Neural progenitor cell (in vitro differentiated cells): ENCODE measurements around the gene SLC7A7. TPM values are rescaled to one million over a fixed set of nuclear protein-coding genes. Genes with fewer than 3 reads are reported as not detected.
A peak's percentile ranks its signal among the peaks of the same experiment; 100 is the strongest.

Experiments
- DNase-seq: peaks from one replicate; pipeline ENCODE4 v3.0.0-alpha.2; 2016; ENCODE audit warnings: low spot score
- H2AFZ ChIP-seq: fragments of 200-600 bp; sonication (generic); replicated peaks from 2 replicates; pipeline ENCODE4 v1.6.1; 2016; ENCODE audit warnings: antibody characterized with exemption
- H3F3A ChIP-seq: fragments of 200-600 bp; sonication (generic); 2 replicates; pipeline ENCODE4 v1.6.1; 2016; ENCODE audit warnings: antibody characterized with exemption, low read depth
- H3K27ac ChIP-seq: fragments of 200-600 bp; sonication (generic); 2 replicates; pipeline ENCODE4 v1.5.1; 2016; ENCODE audit warnings: mild to moderate bottlenecking
- H3K27me3 ChIP-seq: fragments of 200-600 bp; sonication (generic); 2 replicates; pipeline ENCODE4 v1.6.1; 2016; ENCODE audit warnings: mild to moderate bottlenecking, moderate library complexity
- H3K36me3 ChIP-seq: fragments of 200-600 bp; sonication (generic); 2 replicates; pipeline ENCODE4 v1.5.1; 2016
- H3K4me1 ChIP-seq: fragments of 200-600 bp; sonication (generic); 2 replicates; pipeline ENCODE4 v1.6.1; 2016; ENCODE audit warnings: mixed run types
- H3K4me2 ChIP-seq: fragments of 200-600 bp; sonication (generic); 2 replicates; pipeline ENCODE4 v1.6.1; 2016
- H3K4me3 ChIP-seq: fragments of 200-600 bp; sonication (generic); 2 replicates; pipeline ENCODE4 v1.5.1; 2016
- H3K79me2 ChIP-seq: fragments of 200-600 bp; sonication (generic); 2 replicates; pipeline ENCODE4 v1.6.1; 2016; ENCODE audit warnings: low read depth
- H3K9ac ChIP-seq: fragments of 200-600 bp; sonication (generic); 2 replicates; pipeline ENCODE4 v1.6.1; 2016
- H3K9me3 ChIP-seq: fragments of 200-600 bp; sonication (generic); 2 replicates; pipeline ENCODE4 v1.5.1; 2016; ENCODE audit warnings: low read depth
- H4K20me1 ChIP-seq: fragments of 200-600 bp; sonication (generic); 2 replicates; pipeline ENCODE4 v1.6.1; 2016; ENCODE audit warnings: low read depth
- H3K27ac Mint-ChIP-seq: 3 replicates; pipeline ENCODE4 v1.8.0; 2021; ENCODE audit warnings: mixed read lengths
- H3K27me3 Mint-ChIP-seq: 2 replicates; pipeline ENCODE4 v1.8.0; 2022; ENCODE audit warnings: low read depth, mild to moderate bottlenecking, inconsistent platforms, moderate library complexity, mixed read lengths; ENCODE audit not compliant: insufficient read depth
- H3K36me3 Mint-ChIP-seq: 3 replicates; pipeline ENCODE4 v1.8.0; 2021; ENCODE audit warnings: mixed read lengths
- H3K4me1 Mint-ChIP-seq: 3 replicates; pipeline ENCODE4 v1.8.0; 2021; ENCODE audit warnings: mixed read lengths
- H3K4me3 Mint-ChIP-seq: 3 replicates; pipeline ENCODE4 v1.8.0; 2021; ENCODE audit warnings: mild to moderate bottlenecking, moderate library complexity, mixed read lengths
- H3K9me3 Mint-ChIP-seq: 3 replicates; pipeline ENCODE4 v1.8.0; 2020; ENCODE audit warnings: mixed read lengths
- EZH2 ChIP-seq: fragments of 200-600 bp; sonication (generic); IDR thresholded peaks from 2 replicates; pipeline ENCODE4 v1.6.1; 2017; ENCODE audit warnings: antibody characterized with exemption, mild to moderate bottlenecking, moderate library complexity
- EZH2phosphoT487 ChIP-seq: fragments of 200-600 bp; sonication (generic); IDR thresholded peaks from 2 replicates; pipeline ENCODE4 v1.6.1; 2017; ENCODE audit warnings: antibody characterized with exemption
- total RNA-seq: library from RNA; depleted of rRNA; stranded (reverse); fragments of >200 nt; gene quantifications from 2 replicates; pipeline ENCODE4 v1.2.3, GENCODE V29; 2015; ENCODE audit warnings: low replicate concordance
- TF ChIP-seq, protein P1 (sequence below): fragments of 200-600 bp; sonication (generic); IDR thresholded peaks from 2 replicates; pipeline ENCODE4 v1.5.1; 2017; ENCODE audit warnings: antibody characterized with exemption, mild to moderate bottlenecking

Gene SLC7A7
- total RNA-seq, 1 donor from 2014 or later, result 5.6 TPM

GRCh38 chr14:22791301-22791700 is 23.9 kb downstream of the SLC7A7 start:
- H3F3A ChIP-seq, result no peaks in the 10 kb centered on the region
- H3K9me3 ChIP-seq, result no peaks in the 10 kb centered on the region
- no peaks in the 10 kb centered on the region for H3K27me3 ChIP-seq
- no peaks in the 10 kb centered on the region for H3K79me2 ChIP-seq
- peaks cover 6% of the 10 kb centered on the region for H3K27me3 Mint-ChIP-seq
- DNase-seq, result no peak
- H3K4me1 ChIP-seq, result no peaks in the 10 kb centered on the region
- no peaks in the 10 kb centered on the region for H3K9me3 Mint-ChIP-seq
- no peak overlapping the region for H3K27ac Mint-ChIP-seq
- TF ChIP-seq EZH2, result no peak
- no peak overlapping the region for H3K4me2 ChIP-seq
- no peak overlapping the region for H3K27ac ChIP-seq
- H2AFZ ChIP-seq, result no peak overlapping the region
- H4K20me1 ChIP-seq, result no peaks in the 10 kb centered on the region
- no peaks in the 10 kb centered on the region for H3K36me3 ChIP-seq
- no peak overlapping the region for H3K9ac ChIP-seq
- no peaks in the 10 kb centered on the region for H3K36me3 Mint-ChIP-seq
- no peaks in the 10 kb centered on the region for H3K4me1 Mint-ChIP-seq
- no peak overlapping the region for H3K4me3 ChIP-seq
- H3K4me3 Mint-ChIP-seq, result no peak overlapping the region

- H3K36me3 Mint-ChIP-seq, result no peaks in the 10 kb centered on the region
- Histone ChIP-seq H3K79me2 (no peaks in the 10 kb centered on the region), H3F3A (no peaks in the 10 kb centered on the region), H3K36me3 (no peaks in the 10 kb centered on the region), H3K4me3 (no peak overlapping the region), H2AFZ (no peak overlapping the region), H3K27ac (no peak overlapping the region), H3K4me2 (no peak overlapping the region), H3K9ac (no peak overlapping the region), H3K9me3 (no peaks in the 10 kb centered on the region), H4K20me1 (no peaks in the 10 kb centered on the region), H3K4me1 (no peaks in the 10 kb centered on the region), H3K27me3 (no peaks in the 10 kb centered on the region)
- TF ChIP-seq EZH2phosphoT487 (no peak), EZH2 (no peak)
- TF ChIP-seq, protein P1, sequence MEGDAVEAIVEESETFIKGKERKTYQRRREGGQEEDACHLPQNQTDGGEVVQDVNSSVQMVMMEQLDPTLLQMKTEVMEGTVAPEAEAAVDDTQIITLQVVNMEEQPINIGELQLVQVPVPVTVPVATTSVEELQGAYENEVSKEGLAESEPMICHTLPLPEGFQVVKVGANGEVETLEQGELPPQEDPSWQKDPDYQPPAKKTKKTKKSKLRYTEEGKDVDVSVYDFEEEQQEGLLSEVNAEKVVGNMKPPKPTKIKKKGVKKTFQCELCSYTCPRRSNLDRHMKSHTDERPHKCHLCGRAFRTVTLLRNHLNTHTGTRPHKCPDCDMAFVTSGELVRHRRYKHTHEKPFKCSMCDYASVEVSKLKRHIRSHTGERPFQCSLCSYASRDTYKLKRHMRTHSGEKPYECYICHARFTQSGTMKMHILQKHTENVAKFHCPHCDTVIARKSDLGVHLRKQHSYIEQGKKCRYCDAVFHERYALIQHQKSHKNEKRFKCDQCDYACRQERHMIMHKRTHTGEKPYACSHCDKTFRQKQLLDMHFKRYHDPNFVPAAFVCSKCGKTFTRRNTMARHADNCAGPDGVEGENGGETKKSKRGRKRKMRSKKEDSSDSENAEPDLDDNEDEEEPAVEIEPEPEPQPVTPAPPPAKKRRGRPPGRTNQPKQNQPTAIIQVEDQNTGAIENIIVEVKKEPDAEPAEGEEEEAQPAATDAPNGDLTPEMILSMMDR, result no peak
- H3K4me1 Mint-ChIP-seq, result peaks cover under 1% of the 10 kb centered on the region
- H3K4me3 Mint-ChIP-seq, result no peak overlapping the region
- H3K9me3 Mint-ChIP-seq, result no peaks in the 10 kb centered on the region
- H3K27me3 Mint-ChIP-seq, result no peaks in the 10 kb centered on the region
- H3K27ac Mint-ChIP-seq, result no peak overlapping the region
- DNase-seq, result no peak
Measured at GRCh38 chr14:22786685-22787084, 28.6 kb downstream of the SLC7A7 start.

DNA sequence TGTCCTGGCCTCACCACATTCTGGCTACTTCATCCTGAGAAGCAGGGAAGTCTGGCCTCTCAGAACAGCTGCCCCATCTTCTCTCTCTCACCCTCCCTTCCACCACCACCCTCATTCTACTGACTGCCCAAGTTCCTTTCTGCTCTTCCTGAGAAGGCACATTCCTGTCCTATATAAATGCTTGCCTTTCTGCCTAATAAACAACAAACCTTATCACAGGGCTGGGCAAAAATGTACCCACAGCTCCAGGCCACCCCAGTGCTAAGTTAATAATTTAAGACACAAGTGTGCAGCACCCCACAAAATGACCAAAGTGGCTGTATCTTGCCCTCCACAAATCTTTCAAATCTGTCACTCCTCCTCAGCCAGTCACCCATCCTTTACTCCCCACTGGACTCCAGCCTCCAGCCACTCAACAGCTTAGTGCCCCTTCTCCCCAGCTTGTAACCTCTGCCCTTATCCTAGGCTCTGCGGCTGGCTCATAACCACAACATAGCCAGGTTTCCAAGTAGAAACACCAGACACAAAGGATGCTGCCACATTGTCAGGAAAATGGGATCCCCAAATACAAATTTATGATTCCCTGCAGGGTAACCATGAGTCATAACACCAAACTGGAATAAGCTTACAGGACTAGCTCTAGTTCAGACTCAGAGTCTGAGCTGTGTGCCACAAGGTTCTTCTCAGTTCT is 33.8 kb downstream of the SLC7A7 start:
- Histone ChIP-seq H3K9ac (no peak overlapping the region), H4K20me1 (no peaks in the 10 kb centered on the region), H2AFZ (no peak overlapping the region), H3K4me1 (no peaks in the 10 kb centered on the region), H3K9me3 (no peaks in the 10 kb centered on the region), H3K27me3 (no peaks in the 10 kb centered on the region), H3F3A (no peaks in the 10 kb centered on the region), H3K4me2 (no peak overlapping the region), H3K36me3 (no peaks in the 10 kb centered on the region), H3K27ac (no peak overlapping the region), H3K4me3 (no peak overlapping the region), H3K79me2 (no peaks in the 10 kb centered on the region)
- Mint-ChIP-seq H3K4me3 (no peak overlapping the region), H3K9me3 (no peaks in the 10 kb centered on the region), H3K27me3 (peaks cover 2% of the 10 kb centered on the region), H3K27ac (peak overlapping the region; percentile 3), H3K4me1 (peaks cover 14% of the 10 kb centered on the region), H3K36me3 (no peaks in the 10 kb centered on the region)
- TF ChIP-seq EZH2 (no peak), EZH2phosphoT487 (no peak)
- TF ChIP-seq, protein P1, result no peak
- DNase-seq, result no peak

DNA sequence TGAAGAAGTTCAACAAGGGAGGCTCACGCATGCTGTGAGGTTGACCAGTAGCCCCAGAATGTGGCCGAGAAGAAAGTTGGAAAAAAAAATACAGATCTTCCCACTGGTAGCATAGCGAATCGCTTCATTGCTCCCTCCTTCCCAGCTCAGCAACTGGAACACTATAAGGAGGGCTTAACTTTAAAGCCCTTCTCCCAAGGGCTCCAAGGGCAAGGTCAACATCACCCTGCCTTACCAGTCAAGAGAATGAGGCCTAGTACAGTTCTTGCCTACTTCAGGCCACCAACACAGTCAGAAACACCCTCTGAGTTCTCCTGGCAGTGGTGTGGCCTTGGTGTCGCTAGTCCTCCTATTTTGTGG is 34.3 kb downstream of the SLC7A7 start:
- H3K4me1 ChIP-seq, result no peaks in the 10 kb centered on the region
- H3K27me3 ChIP-seq, result no peaks in the 10 kb centered on the region
- H3F3A ChIP-seq, result no peaks in the 10 kb centered on the region
- H3K27ac ChIP-seq, result no peak overlapping the region
- Mint-ChIP-seq H3K9me3 (no peaks in the 10 kb centered on the region), H3K36me3 (no peaks in the 10 kb centered on the region), H3K27me3 (peaks cover 2% of the 10 kb centered on the region), H3K4me1 (peaks cover 14% of the 10 kb centered on the region), H3K4me3 (no peak overlapping the region), H3K27ac (no peak overlapping the region)
- H3K9me3 ChIP-seq, result no peaks in the 10 kb centered on the region
- TF ChIP-seq, protein P1, result no peak
- TF ChIP-seq EZH2 (no peak), EZH2phosphoT487 (no peak)
- H3K79me2 ChIP-seq, result no peaks in the 10 kb centered on the region
- H4K20me1 ChIP-seq, result no peaks in the 10 kb centered on the region
- no peak overlapping the region for H3K4me2 ChIP-seq
- no peak for DNase-seq
- no peak overlapping the region for H3K4me3 ChIP-seq
- no peak overlapping the region for H3K9ac ChIP-seq
- H2AFZ ChIP-seq, result no peak overlapping the region
- H3K36me3 ChIP-seq, result no peaks in the 10 kb centered on the region
